Measurements from ENCODE around the gene CHN1. TPM values are rescaled to one million over a fixed set of nuclear protein-coding genes. Genes with fewer than 3 reads are reported as not detected.
A peak's percentile ranks its signal among the peaks of the same experiment; 100 is the strongest.

CHN1 gene
- total and polyA plus RNA-seq, 12 donors = 6.1 to 26.5 (median 15.7) TPM

- Histone ChIP-seq H3K27me3 (no peaks in the 10 kb centered on the region), H3K9me3 (no peaks in the 10 kb centered on the region), H3K36me3 (no peaks in the 10 kb centered on the region), H3K4me3 (no peak overlapping the region), H3K4me1 (peaks cover under 1 to 12% (median 4%) of the 10 kb centered on the region in 9 donors), H3K27ac (no peak overlapping the region)
- intact Hi-C loops (cut with DNase I) = no loop called here
- DNase-seq (no peak), ATAC-seq (no peak)
- WGBS, 2 donors = 99% methylated on average over 2 of the region's 2 CpGs
- no peak for TF ChIP-seq CTCF (IDR thresholded peaks at IDR 0.05)
Observed at GRCh38 chr2:174977364-174977763, 27.8 kb downstream of the CHN1 start.

- H3K27ac ChIP-seq = no peak overlapping the region
- 92 to 95% methylated on average over 4 of the region's 4 CpGs for WGBS, 2 donors
- ATAC-seq (no peak), DNase-seq (no peak)
- H3K4me1 ChIP-seq = peaks cover 5 to 26% (median 14%) of the 10 kb centered on the region in 9 donors
- H3K27me3 ChIP-seq = no peaks in the 10 kb centered on the region
- H3K9me3 ChIP-seq = no peaks in the 10 kb centered on the region
- H3K36me3 ChIP-seq = no peaks in the 10 kb centered on the region
- TF ChIP-seq CTCF (IDR thresholded peaks at IDR 0.05) = no peak
- no peak overlapping the region for H3K4me3 ChIP-seq
- intact Hi-C loops (cut with DNase I) = no loop called here
Observed at GRCh38 chr2:174974131-174974530, 31.1 kb downstream of the CHN1 start.

DNA sequence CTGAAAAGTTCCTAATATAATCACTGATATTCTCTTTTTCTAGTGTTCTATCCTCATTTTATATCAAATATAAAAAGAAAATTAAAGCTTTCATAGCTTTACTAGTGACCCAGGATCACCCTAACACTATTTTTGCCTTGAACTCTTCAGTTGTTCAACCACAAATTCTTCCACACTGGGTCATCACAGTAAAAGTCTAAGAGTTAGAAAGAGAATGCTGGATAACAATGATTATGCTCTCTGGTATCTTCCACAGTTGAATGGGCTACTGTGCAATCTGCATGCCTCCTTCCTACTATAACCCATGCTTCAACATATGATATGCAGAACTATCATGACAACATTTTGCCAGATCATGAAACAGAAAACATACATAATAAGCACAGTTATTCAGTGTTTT lies 32.3 kb downstream of the CHN1 start:
- peaks cover 5 to 38% (median 19%) of the 10 kb centered on the region in 9 donors for H3K4me1 ChIP-seq
- H3K9me3 ChIP-seq = no peaks in the 10 kb centered on the region
- no peak for DNase-seq
- no peak for TF ChIP-seq CTCF (IDR thresholded peaks at IDR 0.05)
- intact Hi-C loops (cut with DNase I) = no loop called here
- no peak for ATAC-seq
- H3K27me3 ChIP-seq = no peaks in the 10 kb centered on the region
- no peak overlapping the region for H3K4me3 ChIP-seq
- no peaks in the 10 kb centered on the region for H3K36me3 ChIP-seq
- no peak overlapping the region for H3K27ac ChIP-seq

GRCh38 chr2:174971868-174972781 lies 33.1 kb downstream of the CHN1 start:
- Histone ChIP-seq H3K27me3 (no peaks in the 10 kb centered on the region), H3K9me3 (no peaks in the 10 kb centered on the region), H3K36me3 (no peaks in the 10 kb centered on the region), H3K4me3 (no peak overlapping the region), H3K27ac (no peak overlapping the region), H3K4me1 (peaks cover 5 to 46% (median 22%) of the 10 kb centered on the region in 9 donors)
- peak; percentile 38 to 90 (median 77) for ATAC-seq
- no peak for TF ChIP-seq CTCF (IDR thresholded peaks at IDR 0.05)
- intact Hi-C loops (cut with DNase I) = no loop called here
- DNase-seq = peak in 1 of 2 donors; percentile 47
- 47 to 52% methylated on average over 7 of the region's 7 CpGs for WGBS, 2 donors
